Osteoblast (primary cell): Measurements from ENCODE around the gene SH3GLB2. TPM values are rescaled to one million over a fixed set of nuclear protein-coding genes. Genes with fewer than 3 reads are reported as not detected.

ENCODE experiments used
- DNase-seq: peaks from one replicate; pipeline ENCODE4 v3.0.0; 2011; ENCODE audit warnings: low spot score, mixed read lengths; ENCODE audit not compliant: insufficient read length; ENCODE audit errors: missing footprints
- H2AFZ ChIP-seq: 2 replicates; pipeline ENCODE4 v1.6.0; 2011; ENCODE audit warnings: mild to moderate bottlenecking, low read length
- H3K27ac ChIP-seq: 2 replicates; pipeline ENCODE4 v1.5.1; 2011; ENCODE audit warnings: mild to moderate bottlenecking, low read depth, low read length, moderate library complexity
- H3K27me3 ChIP-seq: 2 replicates; pipeline ENCODE4 v1.6.0; 2012; ENCODE audit warnings: mild to moderate bottlenecking, control low read depth, inconsistent platforms, low read length, moderate library complexity; ENCODE audit not compliant: insufficient read depth
- H3K36me3 ChIP-seq: 2 replicates; pipeline ENCODE4 v1.5.1; 2011; ENCODE audit warnings: mild to moderate bottlenecking, low read length, control low read depth, moderate library complexity; ENCODE audit not compliant: insufficient read depth
- H3K4me1 ChIP-seq: 2 replicates; pipeline ENCODE4 v1.5.1; 2011; ENCODE audit warnings: mild to moderate bottlenecking, low read length, control low read depth, moderate library complexity; ENCODE audit not compliant: insufficient read depth
- H3K4me2 ChIP-seq: 2 replicates; pipeline ENCODE4 v1.6.0; 2011; ENCODE audit warnings: mild to moderate bottlenecking, low read length; ENCODE audit not compliant: insufficient read depth
- H3K4me3 ChIP-seq: fragments of 200-600 bp; sonication (generic); 3 replicates; pipeline ENCODE4 v1.5.1; 2012; ENCODE audit warnings: mild to moderate bottlenecking, low read length, inconsistent platforms; ENCODE audit not compliant: insufficient read depth
- H3K79me2 ChIP-seq: 2 replicates; pipeline ENCODE4 v1.6.0; 2012; ENCODE audit warnings: mild to moderate bottlenecking, low read length, control low read depth, inconsistent platforms; ENCODE audit not compliant: insufficient read depth
- H3K9me3 ChIP-seq: 2 replicates; pipeline ENCODE4 v1.5.1; 2011; ENCODE audit warnings: low read depth, low read length, control low read depth
- H4K20me1 ChIP-seq: 2 replicates; pipeline ENCODE4 v1.6.0; 2012; ENCODE audit warnings: mild to moderate bottlenecking, low read length, control low read depth; ENCODE audit not compliant: insufficient read depth
- total RNA-seq: library from RNA; depleted of rRNA; stranded (reverse); fragments of >200 nt; gene quantifications from 2 replicates; pipeline ENCODE4 v1.2.3, GENCODE V29; 2012
- TF ChIP-seq, protein P1 (sequence below): IDR thresholded peaks from 2 replicates; pipeline ENCODE4 v1.5.1; 2011; ENCODE audit warnings: mild to moderate bottlenecking, low read depth, low read length, moderate library complexity; ENCODE audit errors: extremely low read depth

Gene SH3GLB2
- total RNA-seq, 1 donor: 37.3 TPM

- Histone ChIP-seq H3K9me3 (no peaks in the 10 kb centered on the region), H3K27ac (no peak overlapping the region), H3K79me2 (no peaks in the 10 kb centered on the region), H2AFZ (no peak overlapping the region), H4K20me1 (no peaks in the 10 kb centered on the region), H3K4me2 (no peak overlapping the region), H3K36me3 (peaks cover 69% of the 10 kb centered on the region), H3K4me3 (no peak overlapping the region), H3K4me1 (no peaks in the 10 kb centered on the region), H3K27me3 (no peaks in the 10 kb centered on the region)
- TF ChIP-seq, protein P1, sequence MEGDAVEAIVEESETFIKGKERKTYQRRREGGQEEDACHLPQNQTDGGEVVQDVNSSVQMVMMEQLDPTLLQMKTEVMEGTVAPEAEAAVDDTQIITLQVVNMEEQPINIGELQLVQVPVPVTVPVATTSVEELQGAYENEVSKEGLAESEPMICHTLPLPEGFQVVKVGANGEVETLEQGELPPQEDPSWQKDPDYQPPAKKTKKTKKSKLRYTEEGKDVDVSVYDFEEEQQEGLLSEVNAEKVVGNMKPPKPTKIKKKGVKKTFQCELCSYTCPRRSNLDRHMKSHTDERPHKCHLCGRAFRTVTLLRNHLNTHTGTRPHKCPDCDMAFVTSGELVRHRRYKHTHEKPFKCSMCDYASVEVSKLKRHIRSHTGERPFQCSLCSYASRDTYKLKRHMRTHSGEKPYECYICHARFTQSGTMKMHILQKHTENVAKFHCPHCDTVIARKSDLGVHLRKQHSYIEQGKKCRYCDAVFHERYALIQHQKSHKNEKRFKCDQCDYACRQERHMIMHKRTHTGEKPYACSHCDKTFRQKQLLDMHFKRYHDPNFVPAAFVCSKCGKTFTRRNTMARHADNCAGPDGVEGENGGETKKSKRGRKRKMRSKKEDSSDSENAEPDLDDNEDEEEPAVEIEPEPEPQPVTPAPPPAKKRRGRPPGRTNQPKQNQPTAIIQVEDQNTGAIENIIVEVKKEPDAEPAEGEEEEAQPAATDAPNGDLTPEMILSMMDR: no peak
- DNase-seq: no peak
Measured at GRCh38 chr9:128999581-129000206, 28.4 kb downstream of the SH3GLB2 start.

DNA sequence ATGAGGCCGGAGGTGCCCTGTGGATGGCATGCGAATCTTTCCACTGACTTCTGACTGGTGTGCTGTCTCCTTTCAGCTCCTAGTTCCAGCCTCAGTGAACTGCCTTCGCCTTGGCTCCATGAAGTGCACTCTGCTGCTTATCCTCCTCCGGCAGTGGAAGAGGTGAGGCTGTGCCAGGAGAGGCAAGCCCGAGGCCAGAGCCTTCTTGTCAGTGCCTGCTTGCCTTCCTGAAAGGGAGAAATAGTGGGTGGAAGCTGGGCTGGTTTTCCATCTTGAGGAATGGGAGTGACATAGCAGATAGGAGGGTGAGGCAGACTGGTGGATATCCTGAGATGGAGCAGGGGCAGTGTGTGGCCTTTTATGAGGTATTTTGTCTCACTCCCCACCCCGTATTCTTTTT lies 29.7 kb downstream of the SH3GLB2 start:
- H3K9me3 ChIP-seq: no peaks in the 10 kb centered on the region
- DNase-seq: no peak
- TF ChIP-seq, protein P1: no peak
- H3K4me2 ChIP-seq: no peak overlapping the region
- H3K27ac ChIP-seq: no peak overlapping the region
- H2AFZ ChIP-seq: no peak overlapping the region
- H4K20me1 ChIP-seq: no peaks in the 10 kb centered on the region
- no peaks in the 10 kb centered on the region for H3K27me3 ChIP-seq
- H3K36me3 ChIP-seq: peaks cover 81% of the 10 kb centered on the region
- no peaks in the 10 kb centered on the region for H3K79me2 ChIP-seq
- no peaks in the 10 kb centered on the region for H3K4me1 ChIP-seq
- no peak overlapping the region for H3K4me3 ChIP-seq

DNA sequence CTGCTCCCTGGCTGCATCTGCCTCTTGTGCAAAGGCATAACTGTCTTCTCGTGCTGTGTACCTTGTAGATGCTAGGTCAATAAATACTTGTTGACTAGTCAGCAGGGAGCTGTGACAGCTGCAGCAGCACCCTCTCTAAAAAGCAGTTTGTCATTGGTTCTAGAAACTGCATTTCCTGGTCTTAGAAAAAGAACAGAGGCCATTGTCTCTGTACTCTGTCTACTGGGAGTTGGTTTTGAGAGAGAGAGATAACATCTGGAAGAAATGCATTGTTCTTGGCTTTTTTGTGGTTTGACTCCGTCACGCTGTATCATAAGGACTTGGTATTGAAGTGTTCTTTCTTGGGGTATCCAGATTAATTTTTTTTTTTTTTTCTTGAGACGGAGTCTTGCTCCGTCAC lies 32.3 kb downstream of the SH3GLB2 start:
- Histone ChIP-seq H3K27me3 (no peaks in the 10 kb centered on the region), H2AFZ (no peak overlapping the region), H3K27ac (no peak overlapping the region), H3K4me1 (no peaks in the 10 kb centered on the region), H3K9me3 (no peaks in the 10 kb centered on the region), H3K4me2 (no peak overlapping the region), H4K20me1 (no peaks in the 10 kb centered on the region), H3K36me3 (peaks cover 84% of the 10 kb centered on the region), H3K79me2 (no peaks in the 10 kb centered on the region), H3K4me3 (no peak overlapping the region)
- no peak for DNase-seq
- TF ChIP-seq, protein P1: no peak

GRCh38 chr9:128992995-128993394 lies 35.1 kb downstream of the SH3GLB2 start:
- Histone ChIP-seq H2AFZ (no peak overlapping the region), H3K27me3 (no peaks in the 10 kb centered on the region), H3K4me1 (peaks cover 5% of the 10 kb centered on the region), H4K20me1 (no peaks in the 10 kb centered on the region), H3K4me3 (no peak overlapping the region), H3K9me3 (no peaks in the 10 kb centered on the region), H3K27ac (no peak overlapping the region), H3K79me2 (no peaks in the 10 kb centered on the region), H3K4me2 (no peak overlapping the region), H3K36me3 (peaks cover 74% of the 10 kb centered on the region)
- TF ChIP-seq, protein P1: peak; percentile 44
- DNase-seq: no peak
